Measurements from ENCODE around the gene CCBE1.

The CCBE1 gene

GRCh38 chr18:59721211-59721610 is 24.0 kb upstream of the CCBE1 start:
- TF ChIP-seq CTCF (IDR thresholded peaks at IDR 0.05; ENCODE audit: insufficient read depth, low read length, poor library complexity, severe bottlenecking): no peak
- TF ChIP-seq EZH2phosphoT487 (conservative IDR thresholded peaks at IDR 0.05; ENCODE audit: low read length): no peak
- Histone ChIP-seq H3F3A (ENCODE audit: insufficient read depth) (no peaks in the 10 kb centered on the region), H3K9ac (ENCODE audit: low read length) (no peak overlapping the region), H3K9me2 (replicated peaks; ENCODE audit: insufficient read depth, low read length) (no peaks in the 10 kb centered on the region), H2AFZ (ENCODE audit: low read depth, low read length, severe bottlenecking) (no peak overlapping the region), H3K27me3 (ENCODE audit: low read length) (no peaks in the 10 kb centered on the region), H3K9me3 (ENCODE audit: insufficient read depth, low read length) (no peaks in the 10 kb centered on the region), H3K27ac (ENCODE audit: low read depth, low read length) (no peak overlapping the region), H4K20me1 (ENCODE audit: low read depth, low read length) (no peaks in the 10 kb centered on the region), H3K4me2 (ENCODE audit: low read depth, low read length, poor library complexity, severe bottlenecking) (no peak overlapping the region), H3K36me3 (ENCODE audit: low read length) (no peaks in the 10 kb centered on the region), H3K4me3 (ENCODE audit: insufficient read depth, low read length, poor library complexity, severe bottlenecking) (no peak overlapping the region), H3K79me2 (ENCODE audit: insufficient read depth, low read length) (no peaks in the 10 kb centered on the region)

- H3K4me3 ChIP-seq (ENCODE audit: insufficient read depth, low read length, poor library complexity, severe bottlenecking): no peak overlapping the region
- no peaks in the 10 kb centered on the region for H3K27me3 ChIP-seq (ENCODE audit: low read length)
- no peaks in the 10 kb centered on the region for H3K9me3 ChIP-seq (ENCODE audit: insufficient read depth, low read length)
- no peaks in the 10 kb centered on the region for H3K36me3 ChIP-seq (ENCODE audit: low read length)
- H3F3A ChIP-seq (ENCODE audit: insufficient read depth): no peaks in the 10 kb centered on the region
- no peaks in the 10 kb centered on the region for H3K79me2 ChIP-seq (ENCODE audit: insufficient read depth, low read length)
- TF ChIP-seq CTCF (IDR thresholded peaks at IDR 0.05; ENCODE audit: insufficient read depth, low read length, poor library complexity, severe bottlenecking): no peak
- TF ChIP-seq EZH2phosphoT487 (conservative IDR thresholded peaks at IDR 0.05; ENCODE audit: low read length): no peak
- no peak overlapping the region for H3K9ac ChIP-seq (ENCODE audit: low read length)
- H3K4me2 ChIP-seq (ENCODE audit: low read depth, low read length, poor library complexity, severe bottlenecking): no peak overlapping the region
- H3K9me2 ChIP-seq (replicated peaks; ENCODE audit: insufficient read depth, low read length): no peaks in the 10 kb centered on the region
- H2AFZ ChIP-seq (ENCODE audit: low read depth, low read length, severe bottlenecking): no peak overlapping the region
- H3K27ac ChIP-seq (ENCODE audit: low read depth, low read length): no peak overlapping the region
- H4K20me1 ChIP-seq (ENCODE audit: low read depth, low read length): no peaks in the 10 kb centered on the region
These were observed 22.4 kb upstream of the CCBE1 start for GRCh38 chr18:59719544-59720181.

- no peak for TF ChIP-seq CTCF (IDR thresholded peaks at IDR 0.05; ENCODE audit: insufficient read depth, low read length, poor library complexity, severe bottlenecking)
- no peak for TF ChIP-seq EZH2phosphoT487 (conservative IDR thresholded peaks at IDR 0.05; ENCODE audit: low read length)
These were observed 21.4 kb upstream of the CCBE1 start for GRCh38 chr18:59718464-59719157.

More at GRCh38 chr18:59718464-59719157, 21.4 kb upstream of the CCBE1 start:
- no peaks in the 10 kb centered on the region for H3K36me3 ChIP-seq (ENCODE audit: low read length)
- no peak overlapping the region for H3K27ac ChIP-seq (ENCODE audit: low read depth, low read length)
- H4K20me1 ChIP-seq (ENCODE audit: low read depth, low read length): no peaks in the 10 kb centered on the region
- no peaks in the 10 kb centered on the region for H3K27me3 ChIP-seq (ENCODE audit: low read length)
- H3K4me3 ChIP-seq (ENCODE audit: insufficient read depth, low read length, poor library complexity, severe bottlenecking): no peak overlapping the region
- H3K9me2 ChIP-seq (replicated peaks; ENCODE audit: insufficient read depth, low read length): no peaks in the 10 kb centered on the region
- H2AFZ ChIP-seq (ENCODE audit: low read depth, low read length, severe bottlenecking): no peak overlapping the region
- H3K4me2 ChIP-seq (ENCODE audit: low read depth, low read length, poor library complexity, severe bottlenecking): no peak overlapping the region
- no peaks in the 10 kb centered on the region for H3K79me2 ChIP-seq (ENCODE audit: insufficient read depth, low read length)
- no peaks in the 10 kb centered on the region for H3K9me3 ChIP-seq (ENCODE audit: insufficient read depth, low read length)
- no peak overlapping the region for H3K9ac ChIP-seq (ENCODE audit: low read length)
- no peaks in the 10 kb centered on the region for H3F3A ChIP-seq (ENCODE audit: insufficient read depth)

Data from SU-DHL-6 (cell line).